Inflammatory macrophage treated with lipopolysaccharide for 1 hour (primary cell): Measurements from ENCODE around the gene MORN1.
"Not testable (repeated sequence)": the region's sequence is repeated elsewhere in the genome, so short reads cannot be mapped to it uniquely, and the experiment has no call there.

Experiments used
- DNase-seq, 2 donors: peaks; one replicate each; pipeline ENCODE4 v3.0.0-alpha.2; 2020 to 2022

MORN1 gene

GRCh38 chr1:2334883-2335534 lies 56.3 kb downstream of the MORN1 start:
- no peak for DNase-seq

DNA sequence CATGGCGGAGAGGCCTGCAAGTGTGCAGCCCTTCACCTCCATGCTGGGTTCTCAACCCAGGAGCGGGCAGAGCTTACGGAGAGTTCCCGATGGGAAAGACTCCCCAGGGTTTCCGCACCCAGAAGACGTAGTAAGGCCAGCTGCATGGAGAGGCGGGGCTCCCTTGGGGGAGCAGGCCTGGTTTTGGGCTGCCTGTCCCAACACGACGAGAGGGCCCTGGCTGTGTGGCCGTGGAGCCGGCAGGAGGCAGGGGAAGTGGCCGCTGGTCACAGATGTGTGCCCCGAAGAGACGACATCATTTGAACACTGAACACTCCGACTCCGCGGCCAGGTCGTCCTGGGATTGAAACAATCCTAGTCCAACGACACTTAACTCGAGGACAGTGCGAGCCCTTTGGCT lies 57.0 kb downstream of the MORN1 start:
- DNase-seq = no peak

GRCh38 chr1:2331580-2331979 lies 59.8 kb downstream of the MORN1 start:
- not testable (repeated sequence) for DNase-seq

- no peak for DNase-seq
Observed at GRCh38 chr1:2331200-2331544, 60.2 kb downstream of the MORN1 start.

GRCh38 chr1:2330519-2331199 lies 60.7 kb downstream of the MORN1 start:
- no peak for DNase-seq

GRCh38 chr1:2330035-2330434 lies 61.3 kb downstream of the MORN1 start:
- no peak for DNase-seq

DNA sequence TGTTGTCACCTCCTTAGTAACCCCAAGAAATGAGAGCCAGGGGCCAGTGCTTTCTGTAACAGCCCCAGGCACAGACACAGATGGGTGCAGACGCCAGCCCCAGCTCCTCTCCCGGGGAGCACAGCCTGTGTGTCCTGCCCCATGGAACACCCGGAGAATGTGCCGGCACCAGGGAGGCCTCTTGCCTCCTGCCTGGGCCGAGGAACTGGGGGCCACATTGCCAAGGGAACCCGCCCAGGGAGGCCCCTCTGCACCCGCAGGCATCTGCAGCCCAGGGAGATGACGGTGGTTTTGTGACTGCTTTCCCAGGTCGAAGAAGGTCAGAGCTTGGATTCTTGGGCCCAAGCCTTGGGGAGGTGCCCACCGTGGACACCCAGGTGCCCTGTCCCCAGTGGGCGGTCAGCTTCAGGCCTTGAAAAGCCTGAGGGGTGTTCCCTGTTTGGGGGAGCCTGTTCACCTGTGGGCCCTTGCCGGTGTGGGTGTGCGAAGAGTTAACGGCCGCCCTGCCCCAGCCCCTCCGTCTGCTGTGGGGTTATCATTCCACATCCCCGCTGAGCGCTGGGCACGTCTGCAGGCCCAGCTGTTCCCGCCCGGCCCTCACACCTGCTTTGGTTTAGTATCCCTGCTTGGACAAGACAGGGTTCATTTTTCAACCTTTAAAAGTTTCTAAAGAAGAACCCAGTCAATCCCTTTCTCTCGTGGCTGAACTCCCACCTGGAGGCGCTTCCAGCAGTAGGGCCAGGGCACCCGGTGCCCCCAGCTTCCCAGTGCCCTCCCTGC lies 62.5 kb downstream of the MORN1 start:
- no peak for DNase-seq

DNA sequence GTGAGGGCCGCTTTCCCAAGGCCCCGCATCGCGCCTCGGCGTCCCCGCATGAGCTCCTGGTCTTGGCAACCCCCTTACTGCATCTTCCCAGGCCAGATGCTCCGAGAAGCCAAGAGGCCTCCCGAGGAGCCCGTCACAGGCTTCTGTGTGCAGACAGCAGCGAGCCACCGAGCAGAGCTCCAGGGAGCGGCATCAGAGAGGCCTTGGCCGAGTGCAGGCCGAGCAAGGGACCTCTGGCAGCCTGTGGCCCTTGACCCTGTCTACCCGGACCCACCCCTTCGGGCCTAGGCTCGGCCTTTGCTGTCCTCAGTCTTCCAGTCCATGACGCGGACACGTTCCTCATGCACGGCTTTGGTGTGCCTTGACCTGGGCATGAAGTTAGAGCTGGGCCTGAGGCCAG lies 63.5 kb downstream of the MORN1 start:
- DNase-seq = no peak

DNA sequence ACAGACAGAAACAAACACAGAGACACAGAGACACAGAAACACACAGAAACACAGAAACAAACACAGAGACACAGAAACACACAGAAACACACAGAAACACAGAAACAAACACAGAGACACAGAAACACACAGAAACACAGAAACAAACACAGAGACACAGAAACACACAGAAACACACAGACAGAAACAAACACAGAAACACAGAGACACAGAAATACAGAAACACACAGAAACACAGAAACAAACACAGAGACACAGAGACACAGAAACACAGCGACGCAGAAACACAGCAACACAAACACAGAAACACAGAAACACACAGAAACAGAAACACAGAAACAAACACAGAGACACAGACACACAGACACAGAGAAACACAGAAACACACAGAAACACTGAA lies 64.2 kb downstream of the MORN1 start:
- DNase-seq = not testable (repeated sequence)

DNA sequence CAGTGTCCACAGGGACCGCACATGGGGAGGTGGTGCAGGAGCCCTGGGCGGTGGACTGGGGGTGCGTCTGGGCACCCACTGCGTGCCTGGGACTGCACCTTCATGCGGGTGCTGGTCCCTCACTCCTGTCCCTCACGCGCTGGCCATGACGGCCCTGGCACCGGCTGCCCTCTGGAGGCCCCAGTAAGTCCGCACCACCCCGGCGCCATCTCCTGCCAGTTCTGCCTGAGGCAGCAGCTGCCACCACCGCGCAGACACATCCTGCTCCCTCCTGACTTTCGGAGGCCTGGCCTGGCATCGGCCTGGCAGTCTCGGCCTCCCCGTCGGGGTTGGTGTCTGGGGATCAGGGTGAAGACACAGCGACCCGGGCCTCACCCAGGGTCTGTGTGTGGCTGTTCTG lies 64.8 kb downstream of the MORN1 start:
- DNase-seq = no peak

GRCh38 chr1:2324553-2325366 lies 66.6 kb downstream of the MORN1 start:
- no peak for DNase-seq

DNA sequence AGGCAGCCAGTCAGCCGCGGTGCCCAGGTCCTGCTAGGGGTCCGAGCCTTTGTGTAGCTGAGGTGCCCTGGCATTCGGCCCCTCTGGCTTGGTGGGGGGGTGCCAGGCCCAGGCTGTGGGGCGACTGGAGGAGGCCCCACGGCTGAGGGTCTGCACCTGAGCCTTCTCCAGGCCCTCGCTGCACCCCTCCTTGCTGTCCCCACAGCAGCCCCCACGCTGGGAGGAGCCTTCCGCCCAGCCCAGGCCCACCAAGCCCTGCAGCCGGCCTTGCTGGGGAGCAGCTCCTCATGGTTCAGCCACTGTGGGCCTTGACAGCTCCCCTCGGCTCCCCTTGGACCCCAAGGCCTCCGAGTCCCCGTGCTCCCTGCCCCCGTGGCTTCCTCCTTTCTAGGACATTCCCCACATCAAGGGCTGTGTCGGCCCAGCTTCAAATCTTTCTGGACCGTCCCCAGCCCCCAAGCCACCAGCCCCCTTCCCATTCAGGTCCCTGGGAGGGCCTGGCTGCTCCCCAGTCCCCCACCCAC lies 67.8 kb downstream of the MORN1 start:
- DNase-seq = no peak

- DNase-seq = no peak
Observed at GRCh38 chr1:2322581-2323211, 68.7 kb downstream of the MORN1 start.

- DNase-seq = no peak
Observed at GRCh38 chr1:2322065-2322571, 69.2 kb downstream of the MORN1 start.

DNA sequence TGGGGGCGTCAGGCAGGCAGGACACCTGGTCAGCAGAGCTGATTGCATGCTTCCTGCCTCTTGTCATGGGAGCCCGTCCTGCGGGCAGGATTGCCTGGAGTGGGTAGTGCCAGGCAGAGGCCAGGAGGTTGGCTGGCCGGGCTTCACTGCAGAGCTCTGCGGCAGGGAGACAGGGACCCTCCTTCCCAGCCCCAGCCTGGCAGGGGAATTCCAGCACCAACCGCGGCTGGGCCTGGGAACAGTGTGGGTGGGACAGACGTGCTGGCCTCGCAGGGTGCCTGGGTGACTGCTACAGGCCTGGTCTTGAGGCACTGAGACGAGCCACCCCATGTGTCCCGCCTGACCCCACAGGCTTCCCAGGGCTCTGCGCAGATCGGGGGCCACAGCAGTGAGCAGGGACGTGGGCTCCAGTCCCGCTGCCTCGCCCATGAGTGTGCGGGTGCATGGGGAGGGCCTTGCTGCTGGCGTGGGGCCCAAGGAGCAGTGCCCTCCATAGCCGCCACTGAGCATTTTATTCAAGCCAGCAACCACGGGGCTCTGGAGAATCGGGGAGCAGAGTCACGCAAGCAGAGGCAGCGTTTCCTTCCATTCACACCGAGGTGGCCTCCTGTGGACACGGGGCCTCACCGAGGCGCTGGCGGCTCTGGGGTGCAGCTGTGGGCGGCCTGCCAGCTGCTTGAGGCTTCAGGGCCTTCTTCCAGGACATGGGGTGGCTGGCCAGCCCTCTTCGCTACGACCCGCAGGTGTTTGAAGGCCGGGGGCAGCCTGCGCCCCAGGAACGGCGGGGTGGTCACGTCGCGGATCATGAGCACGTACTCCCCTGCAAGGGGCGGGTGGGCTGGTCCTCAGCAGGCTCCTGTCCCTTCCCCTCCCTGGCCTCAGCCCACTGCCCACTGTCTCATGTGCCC lies 70.3 kb downstream of the MORN1 start:
- DNase-seq = no peak

GRCh38 chr1:2320006-2320405 lies 71.3 kb downstream of the MORN1 start:
- DNase-seq = no peak

DNA sequence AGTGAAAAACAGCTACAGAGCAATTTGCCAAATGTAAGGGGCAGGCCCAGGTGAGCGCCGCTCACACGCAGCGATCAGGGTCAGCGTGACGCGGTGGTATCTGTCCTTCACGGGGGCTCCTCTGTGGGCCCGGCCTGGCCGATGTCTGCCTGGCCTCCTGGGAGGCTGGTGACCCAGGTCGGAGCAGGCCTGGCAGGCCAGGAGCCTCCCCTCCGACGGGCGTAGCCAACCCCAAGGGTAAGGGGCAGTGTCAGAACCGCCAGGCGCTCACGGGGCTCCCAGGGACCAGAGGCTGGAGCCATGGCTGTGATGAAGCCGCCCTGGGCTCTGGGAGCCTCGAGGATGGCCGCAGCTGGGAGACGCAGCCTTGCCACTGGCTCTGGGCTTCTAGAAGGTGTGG lies 72.1 kb downstream of the MORN1 start:
- no peak for DNase-seq

- DNase-seq = no peak
Observed at GRCh38 chr1:2318314-2319278, 72.8 kb downstream of the MORN1 start.

GRCh38 chr1:2317230-2318065 lies 73.9 kb downstream of the MORN1 start:
- DNase-seq = no peak
